NCI-H1092 (cell line): Measurements from ENCODE around the gene MLN.

Experiments used
- DNase-seq: peaks from one replicate; lab custom pipeline; 2025; lab: John Stamatoyannopoulos, UW

MLN gene

GRCh38 chr6:33771146-33772081 is 32.4 kb downstream of the MLN start:
- no peak for DNase-seq

- no peak for DNase-seq
Observed at GRCh38 chr6:33770833-33771145, 33.0 kb downstream of the MLN start.

- DNase-seq = no peak
Observed at GRCh38 chr6:33770124-33770832, 33.5 kb downstream of the MLN start.

- DNase-seq = no peak
Observed at GRCh38 chr6:33769248-33769821, 34.5 kb downstream of the MLN start.

- peak; percentile 41 for DNase-seq
Observed at GRCh38 chr6:33768644-33769120, 35.1 kb downstream of the MLN start.

GRCh38 chr6:33766921-33767907 is 36.6 kb downstream of the MLN start:
- no peak for DNase-seq

DNA sequence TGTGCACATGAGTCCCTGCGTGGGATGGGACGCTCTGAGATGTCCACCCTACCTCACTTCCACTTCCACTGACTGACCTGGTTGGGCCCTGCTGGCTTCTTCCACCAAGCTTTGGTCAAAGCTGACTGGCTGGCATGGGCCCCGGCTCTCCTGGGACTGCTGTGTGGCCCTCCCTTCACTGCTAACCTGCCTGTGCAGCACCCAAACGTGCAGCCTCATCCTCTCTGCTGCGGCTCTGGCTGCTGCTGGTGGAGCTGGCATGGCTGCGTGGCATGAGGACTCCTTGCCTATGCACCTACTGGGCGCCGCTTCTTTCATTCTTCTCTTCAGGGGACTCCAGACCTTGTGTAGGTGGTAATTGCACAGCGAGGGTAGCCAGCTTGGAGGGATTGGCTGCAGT is 38.4 kb downstream of the MLN start:
- DNase-seq = no peak

GRCh38 chr6:33764036-33764435 is 39.8 kb downstream of the MLN start:
- no peak for DNase-seq

GRCh38 chr6:33763483-33763882 is 40.3 kb downstream of the MLN start:
- no peak for DNase-seq

DNA sequence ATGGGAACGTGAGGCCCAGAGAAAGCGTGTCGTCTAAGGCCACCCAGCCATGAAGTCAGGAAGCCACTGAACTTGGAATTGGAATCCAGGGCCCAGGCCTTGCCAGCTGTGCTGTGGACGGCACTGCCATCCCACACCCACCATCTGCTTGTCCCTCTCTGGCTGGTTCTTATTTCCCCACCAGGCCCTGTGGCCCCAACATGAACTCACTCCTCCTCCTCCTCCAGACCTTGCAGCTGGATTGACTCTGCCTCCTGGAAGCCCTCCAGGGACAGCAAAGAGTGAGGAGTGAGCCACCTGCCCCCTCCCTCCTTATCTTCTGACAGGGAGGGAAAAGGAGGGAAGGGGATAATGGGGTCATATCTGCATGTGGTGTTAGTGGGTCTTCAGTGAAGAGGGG is 41.1 kb downstream of the MLN start:
- no peak for DNase-seq

GRCh38 chr6:33761922-33762629 is 41.7 kb downstream of the MLN start:
- no peak for DNase-seq

- DNase-seq = no peak
Observed at GRCh38 chr6:33761581-33761921, 42.3 kb downstream of the MLN start.

GRCh38 chr6:33759887-33760629 is 43.7 kb downstream of the MLN start:
- no peak for DNase-seq

DNA sequence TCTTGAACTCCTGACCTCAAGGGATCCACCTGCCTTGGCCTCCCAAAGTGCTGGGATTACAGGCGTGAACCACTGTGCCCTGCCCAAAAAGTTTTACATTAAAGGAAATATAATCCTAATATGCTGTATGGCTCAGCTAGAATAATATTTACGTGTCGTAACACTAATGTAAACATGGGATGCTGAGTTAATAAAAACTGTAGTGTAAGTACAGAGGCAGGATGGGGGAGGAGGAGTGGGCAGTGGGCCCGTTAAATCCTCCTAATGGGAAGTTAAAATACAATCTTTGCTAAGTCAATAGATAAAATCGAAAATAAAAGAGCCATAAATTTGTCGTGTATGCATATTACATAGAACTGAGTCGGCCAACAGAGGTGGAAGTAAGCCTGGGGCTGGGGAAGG is 45.0 kb downstream of the MLN start:
- no peak for DNase-seq

DNA sequence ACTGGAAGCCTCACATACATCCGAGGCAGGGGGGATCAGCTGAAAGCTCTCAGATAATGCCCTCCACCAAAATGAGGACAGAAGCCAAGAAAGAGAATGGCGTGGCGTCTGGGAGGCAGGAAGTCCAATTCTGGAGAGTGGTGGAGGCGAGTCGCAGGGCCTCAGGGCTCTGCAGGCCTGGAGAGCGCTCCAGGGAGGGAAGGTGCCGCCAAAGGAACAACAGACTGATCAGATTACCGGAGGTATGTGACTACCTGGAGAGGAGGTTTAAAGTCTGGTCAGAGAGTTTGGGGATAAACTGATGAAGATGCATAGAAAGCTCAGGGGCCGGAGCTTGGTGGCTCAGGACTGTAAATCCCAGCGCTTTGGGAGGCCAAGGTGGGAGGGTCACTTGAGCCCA is 45.9 kb downstream of the MLN start:
- DNase-seq = no peak

- no peak for DNase-seq
Observed at GRCh38 chr6:33757113-33757512, 46.7 kb downstream of the MLN start.

- DNase-seq = no peak
Observed at GRCh38 chr6:33756211-33756954, 47.4 kb downstream of the MLN start.

- DNase-seq = no peak
Observed at GRCh38 chr6:33755070-33755869, 48.5 kb downstream of the MLN start.

GRCh38 chr6:33754222-33754621 is 49.6 kb downstream of the MLN start:
- DNase-seq = no peak
